ENCODE data around the gene PCBP3. TPM values are rescaled to one million over a fixed set of nuclear protein-coding genes. Genes with fewer than 3 reads are reported as not detected.
A peak's percentile ranks its signal among the peaks of the same experiment; 100 is the strongest.

Gene PCBP3
- total RNA-seq, 1 donor from 2014 or later, result 72.7 TPM

DNA sequence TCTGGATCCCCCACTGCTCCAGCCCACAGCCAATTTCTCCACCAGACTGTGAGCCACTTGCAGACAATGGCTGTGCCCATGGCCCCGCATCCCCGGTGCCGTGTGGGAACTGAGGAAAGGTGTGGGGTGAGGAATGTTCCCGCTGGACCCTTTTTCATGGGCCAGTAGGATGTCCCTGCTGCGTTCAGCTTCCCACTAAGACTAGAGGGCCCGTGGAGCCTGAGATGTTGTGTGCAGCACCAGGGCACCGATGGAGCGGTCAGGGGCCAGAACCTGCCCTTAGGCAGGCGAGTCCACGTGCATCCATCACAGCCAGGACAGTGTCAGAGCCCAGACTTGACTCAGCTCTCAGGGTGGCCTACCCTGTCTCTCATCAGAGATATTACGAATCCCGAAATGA lies 232.4 kb downstream of the PCBP3 start:
- TF ChIP-seq, protein P1, sequence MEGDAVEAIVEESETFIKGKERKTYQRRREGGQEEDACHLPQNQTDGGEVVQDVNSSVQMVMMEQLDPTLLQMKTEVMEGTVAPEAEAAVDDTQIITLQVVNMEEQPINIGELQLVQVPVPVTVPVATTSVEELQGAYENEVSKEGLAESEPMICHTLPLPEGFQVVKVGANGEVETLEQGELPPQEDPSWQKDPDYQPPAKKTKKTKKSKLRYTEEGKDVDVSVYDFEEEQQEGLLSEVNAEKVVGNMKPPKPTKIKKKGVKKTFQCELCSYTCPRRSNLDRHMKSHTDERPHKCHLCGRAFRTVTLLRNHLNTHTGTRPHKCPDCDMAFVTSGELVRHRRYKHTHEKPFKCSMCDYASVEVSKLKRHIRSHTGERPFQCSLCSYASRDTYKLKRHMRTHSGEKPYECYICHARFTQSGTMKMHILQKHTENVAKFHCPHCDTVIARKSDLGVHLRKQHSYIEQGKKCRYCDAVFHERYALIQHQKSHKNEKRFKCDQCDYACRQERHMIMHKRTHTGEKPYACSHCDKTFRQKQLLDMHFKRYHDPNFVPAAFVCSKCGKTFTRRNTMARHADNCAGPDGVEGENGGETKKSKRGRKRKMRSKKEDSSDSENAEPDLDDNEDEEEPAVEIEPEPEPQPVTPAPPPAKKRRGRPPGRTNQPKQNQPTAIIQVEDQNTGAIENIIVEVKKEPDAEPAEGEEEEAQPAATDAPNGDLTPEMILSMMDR (IDR thresholded peaks at IDR 0.05; ENCODE audit: partially characterized antibody, unreplicated experiment), result no peak
- Mint-ChIP-seq H3K27ac (ENCODE audit: unreplicated experiment) (no peak overlapping the region), H3K27me3 (ENCODE audit: unreplicated experiment) (peaks cover 11% of the 10 kb centered on the region), H3K36me3 (ENCODE audit: unreplicated experiment) (no peaks in the 10 kb centered on the region), H3K4me3 (ENCODE audit: unreplicated experiment) (no peak overlapping the region), H3K9me3 (ENCODE audit: unreplicated experiment) (peaks cover 12% of the 10 kb centered on the region), H3K4me1 (ENCODE audit: low read depth, unreplicated experiment) (peaks cover 40% of the 10 kb centered on the region)
- DNase-seq, result no peak

- DNase-seq, result no peak
- H3K4me3 Mint-ChIP-seq (ENCODE audit: unreplicated experiment), result peak overlapping the region; percentile 13
- H3K27ac Mint-ChIP-seq (ENCODE audit: unreplicated experiment), result peak overlapping the region; percentile 60
- H3K9me3 Mint-ChIP-seq (ENCODE audit: unreplicated experiment), result peaks cover 12% of the 10 kb centered on the region
- no peaks in the 10 kb centered on the region for H3K36me3 Mint-ChIP-seq (ENCODE audit: unreplicated experiment)
- TF ChIP-seq, protein P1 (IDR thresholded peaks at IDR 0.05; ENCODE audit: partially characterized antibody, unreplicated experiment), result no peak
- peaks cover 40% of the 10 kb centered on the region for H3K4me1 Mint-ChIP-seq (ENCODE audit: low read depth, unreplicated experiment)
- H3K27me3 Mint-ChIP-seq (ENCODE audit: unreplicated experiment), result peaks cover 11% of the 10 kb centered on the region
Observed at GRCh38 chr21:45876381-45877170, 233.1 kb downstream of the PCBP3 start.

DNA sequence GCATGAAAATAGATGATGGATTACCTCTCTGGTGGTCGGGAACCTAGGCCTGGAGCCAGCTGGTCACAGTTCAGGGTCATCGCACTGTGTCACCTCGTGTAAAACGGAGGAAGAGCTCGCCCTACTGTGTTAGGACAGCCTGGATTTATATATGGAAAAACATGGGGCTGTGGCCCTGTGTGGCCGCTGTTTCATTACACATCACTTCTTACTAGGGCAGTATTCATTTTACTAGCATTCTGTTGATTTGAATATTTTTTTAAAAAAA lies 233.6 kb downstream of the PCBP3 start:
- H3K4me1 Mint-ChIP-seq (ENCODE audit: low read depth, unreplicated experiment), result peaks cover 41% of the 10 kb centered on the region
- H3K27me3 Mint-ChIP-seq (ENCODE audit: unreplicated experiment), result peaks cover 11% of the 10 kb centered on the region
- no peak for DNase-seq
- TF ChIP-seq, protein P1 (IDR thresholded peaks at IDR 0.05; ENCODE audit: partially characterized antibody, unreplicated experiment), result no peak
- peak overlapping the region; percentile 13 for H3K4me3 Mint-ChIP-seq (ENCODE audit: unreplicated experiment)
- no peaks in the 10 kb centered on the region for H3K36me3 Mint-ChIP-seq (ENCODE audit: unreplicated experiment)
- H3K27ac Mint-ChIP-seq (ENCODE audit: unreplicated experiment), result peak overlapping the region; percentile 60
- peaks cover 11% of the 10 kb centered on the region for H3K9me3 Mint-ChIP-seq (ENCODE audit: unreplicated experiment)

- Mint-ChIP-seq H3K27me3 (ENCODE audit: unreplicated experiment) (peaks cover 8% of the 10 kb centered on the region), H3K9me3 (ENCODE audit: unreplicated experiment) (peaks cover 9% of the 10 kb centered on the region), H3K4me3 (ENCODE audit: unreplicated experiment) (no peak overlapping the region), H3K36me3 (ENCODE audit: unreplicated experiment) (no peaks in the 10 kb centered on the region), H3K27ac (ENCODE audit: unreplicated experiment) (no peak overlapping the region), H3K4me1 (ENCODE audit: low read depth, unreplicated experiment) (peaks cover 33% of the 10 kb centered on the region)
- TF ChIP-seq, protein P1 (IDR thresholded peaks at IDR 0.05; ENCODE audit: partially characterized antibody, unreplicated experiment), result no peak
- DNase-seq, result no peak
Observed at GRCh38 chr21:45877821-45878469, 234.4 kb downstream of the PCBP3 start.
